Naive thymus-derived CD8-positive, alpha-beta T cell (primary cell): ENCODE data around the gene VPS16. TPM values are rescaled to one million over a fixed set of nuclear protein-coding genes. Genes with fewer than 3 reads are reported as not detected.

Experiments used
- polyA plus RNA-seq, 3 donors: library from polyadenylated mRNA; unstranded; fragments of 300-500 nt; fragmentation: Illumina TruSeq; gene quantifications; one replicate each; pipeline ENCODE4 v1.2.3, GENCODE V29; 2021
- total RNA-seq, 8 experiments: library from RNA in 2 of 8; stranded (reverse) in 2 of 8; gene quantifications; one replicate each; pipeline ENCODE4 v1.2.3 and lab custom pipeline; 2021 to 2026

Gene VPS16
- total and polyA plus RNA-seq, 5 experiments from 2014 or later: 34.6 to 57.8 (median 40.6) TPM

Other genes starting within 250 kb of the VPS16 start
- 100 to 1,000 TPM; 271 to 279 TPM for gene NOP56, start 188.1 kb upstream of the VPS16 start, total RNA-seq
- gene NOP56, start 188.1 kb upstream of the VPS16 start, polyA plus RNA-seq: 100 to 1,000 TPM in 2 of 3 donors, 10 to 100 TPM in 1; 72.3 to 115 (median 107) TPM
- gene IDH3B, start 176.5 kb upstream of the VPS16 start, total RNA-seq: 100 to 1,000 TPM; 121 to 126 TPM
- gene IDH3B, start 176.5 kb upstream of the VPS16 start, polyA plus RNA-seq: 100 to 1,000 TPM in 2 of 3 donors, 10 to 100 TPM in 1; 95.6 to 126 (median 115) TPM
- 10 to 100 TPM; 14.3 to 14.9 TPM for gene EBF4, start 148.0 kb upstream of the VPS16 start, total RNA-seq
- gene EBF4, start 148.0 kb upstream of the VPS16 start, polyA plus RNA-seq: 1 to 10 TPM in 1 of 3 donors, under 1 TPM in 2; 0.37 to 2.2 (median 0.88) TPM
- gene CPXM1, start 40.1 kb upstream of the VPS16 start, total RNA-seq: under 1 TPM in 1 of 2 experiments, not detected in 1; 0.39 TPM
- under 1 TPM; 0.27 to 0.56 (median 0.31) TPM for gene CPXM1, start 40.1 kb upstream of the VPS16 start, polyA plus RNA-seq
- not detected for gene C20orf141, start 25.8 kb upstream of the VPS16 start, total RNA-seq
- not detected for gene C20orf141, start 25.8 kb upstream of the VPS16 start, polyA plus RNA-seq
- gene TMEM239, start 24.4 kb upstream of the VPS16 start, total RNA-seq: not detected
- not detected for gene TMEM239, start 24.4 kb upstream of the VPS16 start, polyA plus RNA-seq
- gene PCED1A, start 90 bp upstream of the VPS16 start, total RNA-seq: 100 to 1,000 TPM in 1 of 2 experiments, 10 to 100 TPM in 1; 89.5 to 101 TPM
- gene PCED1A, start 90 bp upstream of the VPS16 start, polyA plus RNA-seq: 10 to 100 TPM; 21.9 to 29.6 (median 23.6) TPM
- gene PTPRA, start 32.7 kb downstream of the VPS16 start, total RNA-seq: 100 to 1,000 TPM in 1 of 2 experiments, 10 to 100 TPM in 1; 90.1 to 106 TPM
- gene PTPRA, start 32.7 kb downstream of the VPS16 start, polyA plus RNA-seq: 10 to 100 TPM; 24.6 to 51.4 (median 30.8) TPM
- 1 to 10 TPM; 1.5 to 1.9 TPM for gene GNRH2, start 202.9 kb downstream of the VPS16 start, total RNA-seq
- gene GNRH2, start 202.9 kb downstream of the VPS16 start, polyA plus RNA-seq: not detected
- gene MRPS26, start 205.3 kb downstream of the VPS16 start, total RNA-seq: 10 to 100 TPM; 27.6 to 28.4 TPM
- 10 to 100 TPM; 59.2 to 81.8 (median 75.6) TPM for gene MRPS26, start 205.3 kb downstream of the VPS16 start, polyA plus RNA-seq
- 1 to 10 TPM; 2.2 to 2.6 TPM for gene OXT, start 230.9 kb downstream of the VPS16 start, total RNA-seq
- 1 to 10 TPM in 1 of 3 donors, under 1 TPM in 2; 0.53 to 2.2 (median 0.91) TPM for gene OXT, start 230.9 kb downstream of the VPS16 start, polyA plus RNA-seq
- not detected for gene AVP, start 244.0 kb downstream of the VPS16 start, total RNA-seq
- gene AVP, start 244.0 kb downstream of the VPS16 start, polyA plus RNA-seq: not detected